A673 (cell line): ENCODE data around the gene MFSD6.

Experiments
- EZH2 ChIP-seq: fragments of 200-600 bp; sonication (generic); IDR thresholded peaks from 2 replicates; pipeline ENCODE4 v1.6.1; 2017; ENCODE audit warnings: borderline replicate concordance, low read depth, mild to moderate bottlenecking, mixed read lengths, antibody characterized with exemption, low read length; ENCODE audit not compliant: poor library complexity, severe bottlenecking
- TF ChIP-seq, protein P1 (sequence below): fragments of 300-800, 200-600 bp; sonication (generic); conservative IDR thresholded peaks from 2 replicates; pipeline ENCODE4 v1.5.1; 2017; ENCODE audit warnings: low read depth, mild to moderate bottlenecking, antibody characterized with exemption, low read length, moderate library complexity, mixed read lengths

DNA sequence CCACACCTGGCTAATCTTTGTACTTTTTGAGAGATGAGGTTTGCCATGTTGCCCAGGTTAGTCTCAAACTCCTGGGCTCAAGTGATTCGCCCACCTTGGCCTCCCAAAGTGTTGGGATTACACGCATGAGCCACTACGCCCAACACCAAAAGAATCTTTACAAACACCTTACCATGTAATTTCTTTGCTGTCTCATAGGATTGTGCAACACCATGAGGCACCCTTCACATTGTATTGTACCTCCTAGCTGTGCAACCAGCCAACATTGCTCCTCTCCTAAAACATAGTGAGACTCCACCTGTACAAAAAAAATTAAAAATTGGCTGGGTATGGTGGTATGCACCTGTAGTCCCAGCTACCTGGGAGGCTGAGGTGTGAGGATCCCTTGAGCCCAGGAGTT is 3.1 kb upstream of the MFSD6 start:
- TF ChIP-seq EZH2: no peak
- TF ChIP-seq, protein P1, sequence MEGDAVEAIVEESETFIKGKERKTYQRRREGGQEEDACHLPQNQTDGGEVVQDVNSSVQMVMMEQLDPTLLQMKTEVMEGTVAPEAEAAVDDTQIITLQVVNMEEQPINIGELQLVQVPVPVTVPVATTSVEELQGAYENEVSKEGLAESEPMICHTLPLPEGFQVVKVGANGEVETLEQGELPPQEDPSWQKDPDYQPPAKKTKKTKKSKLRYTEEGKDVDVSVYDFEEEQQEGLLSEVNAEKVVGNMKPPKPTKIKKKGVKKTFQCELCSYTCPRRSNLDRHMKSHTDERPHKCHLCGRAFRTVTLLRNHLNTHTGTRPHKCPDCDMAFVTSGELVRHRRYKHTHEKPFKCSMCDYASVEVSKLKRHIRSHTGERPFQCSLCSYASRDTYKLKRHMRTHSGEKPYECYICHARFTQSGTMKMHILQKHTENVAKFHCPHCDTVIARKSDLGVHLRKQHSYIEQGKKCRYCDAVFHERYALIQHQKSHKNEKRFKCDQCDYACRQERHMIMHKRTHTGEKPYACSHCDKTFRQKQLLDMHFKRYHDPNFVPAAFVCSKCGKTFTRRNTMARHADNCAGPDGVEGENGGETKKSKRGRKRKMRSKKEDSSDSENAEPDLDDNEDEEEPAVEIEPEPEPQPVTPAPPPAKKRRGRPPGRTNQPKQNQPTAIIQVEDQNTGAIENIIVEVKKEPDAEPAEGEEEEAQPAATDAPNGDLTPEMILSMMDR: no peak
